DMS79 (cell line): ENCODE data around the gene PDGFA.

Experiments used
- DNase-seq: peaks from one replicate; lab custom pipeline; 2025; lab: John Stamatoyannopoulos, UW

Gene PDGFA

DNA sequence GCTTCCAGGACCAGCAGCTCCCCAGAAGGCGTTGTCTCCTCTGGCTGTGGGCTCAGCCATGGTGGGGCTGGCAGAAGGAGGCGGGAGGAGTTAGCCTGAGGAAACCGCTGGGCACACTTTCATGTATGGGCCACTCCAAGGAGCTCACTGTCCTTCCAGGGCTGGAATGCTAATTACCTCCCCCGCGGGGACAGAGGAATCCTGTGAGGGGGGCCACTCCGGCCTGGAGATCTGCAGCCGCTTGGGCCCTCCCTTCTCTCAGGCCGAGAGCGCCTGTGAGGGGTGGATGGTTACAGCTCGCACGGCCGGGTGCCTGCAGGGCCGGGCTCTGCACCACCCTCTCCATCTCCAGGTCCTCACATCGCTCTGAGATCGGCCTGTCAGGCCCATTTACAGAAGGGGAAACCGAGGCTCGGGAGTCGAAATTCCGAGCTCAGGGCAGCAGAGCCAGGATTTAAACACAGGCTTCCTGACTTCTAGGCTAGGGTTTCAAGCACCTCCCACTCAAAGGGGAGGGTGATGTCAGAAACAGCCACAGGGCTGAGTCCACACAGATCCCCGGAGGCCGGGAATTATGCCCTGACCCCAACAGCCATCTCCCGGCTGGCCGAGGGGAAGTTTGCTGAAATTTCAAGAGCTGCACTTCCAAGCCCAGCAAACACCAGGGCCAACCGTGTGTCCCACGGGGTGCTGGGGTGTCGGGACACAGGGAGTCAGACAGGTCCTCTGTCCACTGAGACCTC is 59.1 kb downstream of the PDGFA start:
- DNase-seq: no peak

GRCh38 chr7:459584-460373 is 59.9 kb downstream of the PDGFA start:
- no peak for DNase-seq

GRCh38 chr7:458511-459245 is 61.0 kb downstream of the PDGFA start:
- DNase-seq: no peak

- no peak for DNase-seq
Measured at GRCh38 chr7:457814-458510, 61.7 kb downstream of the PDGFA start.

GRCh38 chr7:455110-455928 is 64.3 kb downstream of the PDGFA start:
- peak; percentile 67 for DNase-seq

DNA sequence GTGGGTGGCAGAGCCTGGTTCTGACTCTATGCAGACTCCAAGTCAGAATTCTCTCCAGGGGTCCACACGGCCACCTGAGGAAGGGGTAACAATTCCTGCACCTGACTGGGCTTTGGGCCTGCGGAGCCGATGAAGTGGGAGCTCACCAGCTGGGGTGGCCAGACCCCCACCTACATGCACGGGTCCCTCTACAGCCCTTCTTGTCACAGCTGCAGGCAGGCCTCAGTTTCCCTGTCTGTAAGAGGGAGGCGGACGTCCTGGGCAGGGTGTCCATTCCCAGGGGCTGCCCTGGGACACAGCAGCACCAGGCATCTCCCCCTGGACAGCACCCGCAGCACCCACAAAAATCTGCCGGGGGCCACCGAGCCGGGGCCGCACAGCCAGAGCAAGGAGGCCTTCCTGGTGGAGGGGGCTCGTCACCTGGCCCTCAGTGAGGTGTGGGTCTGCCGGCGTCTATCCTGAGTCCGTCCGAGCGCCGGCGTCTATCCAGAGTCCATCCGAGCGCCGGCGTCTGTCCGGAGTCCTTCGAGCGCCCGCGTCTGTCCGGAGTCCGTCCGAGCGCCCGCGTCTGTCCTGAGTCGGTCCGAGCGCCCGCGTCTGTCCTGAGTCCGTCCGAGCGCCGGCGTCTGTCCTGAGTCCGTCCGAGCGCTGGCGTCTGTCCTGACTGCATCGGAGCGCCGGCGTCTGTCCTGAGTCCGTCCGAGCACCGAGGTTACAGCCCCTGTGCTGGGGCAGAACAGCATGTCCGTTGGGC is 65.1 kb downstream of the PDGFA start:
- no peak for DNase-seq

- no peak for DNase-seq
Measured at GRCh38 chr7:453597-454306, 65.9 kb downstream of the PDGFA start.

DNA sequence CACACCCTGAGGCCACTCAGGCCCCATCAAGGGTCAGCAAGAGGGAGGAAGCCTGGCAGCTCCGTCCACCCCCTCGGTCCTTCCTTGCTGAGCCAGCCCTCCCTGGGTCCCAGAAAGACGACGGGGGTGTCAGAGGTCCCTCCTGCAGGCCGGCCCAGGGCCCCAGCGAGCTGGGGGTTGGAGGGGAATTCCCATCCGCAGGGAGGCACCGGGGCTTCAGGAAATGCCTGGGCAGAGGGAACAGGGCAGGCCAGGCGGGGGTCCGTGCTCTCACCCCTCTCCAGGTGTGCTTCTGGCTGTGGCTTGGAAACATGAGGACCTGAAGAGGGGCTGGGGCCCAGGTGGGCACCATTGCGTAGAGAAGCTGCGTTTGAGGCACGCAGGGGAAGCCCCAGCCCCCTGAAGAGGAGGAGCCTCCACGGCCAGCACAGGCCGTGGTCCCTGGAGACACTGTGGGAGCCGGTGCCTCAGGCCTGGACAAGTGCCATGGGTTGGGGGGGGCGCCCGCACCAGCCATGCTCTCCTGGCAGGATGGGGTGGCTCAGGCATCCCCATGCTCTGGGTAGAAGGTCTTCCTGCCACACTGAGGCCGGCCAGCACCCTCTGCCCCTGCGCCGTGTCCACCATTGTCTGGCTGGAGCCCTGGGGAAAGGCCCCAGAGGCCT is 66.7 kb downstream of the PDGFA start:
- no peak for DNase-seq

DNA sequence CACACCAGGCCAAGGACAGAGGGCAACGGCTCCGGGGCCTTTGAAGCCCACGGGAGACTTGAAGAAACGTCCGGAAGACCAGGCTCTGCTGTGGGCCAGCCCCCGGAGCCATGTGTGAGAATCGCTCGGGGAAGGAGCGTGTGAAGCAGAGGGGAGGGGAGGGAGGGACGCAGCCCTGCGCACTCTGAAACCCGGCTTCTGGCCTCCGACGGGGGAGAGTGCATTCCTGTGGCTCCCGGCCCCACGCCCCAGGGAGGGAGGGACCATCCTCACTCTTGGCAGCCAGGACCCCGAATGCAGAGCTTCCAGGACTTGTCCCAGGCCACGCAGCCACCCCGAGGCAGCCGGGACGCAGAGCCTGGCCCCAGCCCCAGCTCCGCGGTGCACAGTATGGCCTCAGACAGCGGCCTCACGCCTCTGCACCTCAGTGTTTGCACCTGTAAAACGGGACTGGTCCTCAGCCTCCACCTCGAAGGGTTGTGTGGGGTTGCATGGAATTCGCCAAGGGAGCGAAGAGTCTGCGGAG is 67.4 kb downstream of the PDGFA start:
- DNase-seq: no peak

DNA sequence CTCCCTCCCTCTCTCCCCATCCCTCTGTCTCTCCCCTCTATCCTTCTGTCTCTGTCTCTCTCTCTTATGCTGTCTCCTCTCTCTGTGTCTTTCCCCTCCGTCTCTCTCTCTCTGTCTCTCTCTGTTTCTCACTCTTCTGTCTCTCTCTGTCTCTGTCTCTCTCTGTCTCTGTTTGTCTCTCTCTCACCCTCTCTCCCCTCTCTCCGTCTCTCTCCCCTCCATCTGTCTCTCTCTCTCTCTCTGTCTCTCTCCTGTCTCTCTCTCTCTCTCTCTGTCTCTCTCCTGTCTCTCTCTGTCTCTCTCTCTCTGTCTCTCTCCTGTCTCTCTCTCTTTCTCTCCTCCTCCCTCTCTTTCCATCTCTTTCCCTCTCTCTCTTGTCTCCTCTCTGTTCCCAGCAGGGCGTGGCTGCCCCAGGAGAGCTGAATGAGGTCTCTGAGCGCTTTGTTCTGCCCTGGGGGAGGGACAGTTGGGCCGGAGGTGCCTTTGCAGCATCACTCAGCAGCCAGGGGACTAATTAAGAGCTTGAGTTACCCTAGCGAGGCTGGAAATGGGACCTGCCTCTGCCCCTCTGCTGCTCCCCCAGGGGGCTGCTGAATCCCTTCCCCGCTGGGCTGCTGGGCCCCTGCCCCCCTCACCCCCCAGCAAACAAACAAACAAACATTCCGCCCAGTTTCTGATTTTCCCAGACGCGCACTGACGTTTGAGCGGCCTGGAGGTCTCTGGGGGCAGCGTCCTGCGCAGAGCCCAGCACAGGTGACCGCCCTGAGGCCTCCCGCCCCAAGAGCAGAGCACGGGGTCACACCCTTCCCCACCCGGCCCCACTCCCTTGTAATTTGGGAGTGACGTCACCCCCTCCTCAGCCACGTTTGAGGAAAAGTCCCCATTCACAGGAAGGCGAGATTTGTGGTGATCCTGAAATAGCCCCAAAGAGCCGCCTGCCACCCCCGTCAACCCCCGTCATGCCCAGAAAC is 68.1 kb downstream of the PDGFA start:
- DNase-seq: no peak

DNA sequence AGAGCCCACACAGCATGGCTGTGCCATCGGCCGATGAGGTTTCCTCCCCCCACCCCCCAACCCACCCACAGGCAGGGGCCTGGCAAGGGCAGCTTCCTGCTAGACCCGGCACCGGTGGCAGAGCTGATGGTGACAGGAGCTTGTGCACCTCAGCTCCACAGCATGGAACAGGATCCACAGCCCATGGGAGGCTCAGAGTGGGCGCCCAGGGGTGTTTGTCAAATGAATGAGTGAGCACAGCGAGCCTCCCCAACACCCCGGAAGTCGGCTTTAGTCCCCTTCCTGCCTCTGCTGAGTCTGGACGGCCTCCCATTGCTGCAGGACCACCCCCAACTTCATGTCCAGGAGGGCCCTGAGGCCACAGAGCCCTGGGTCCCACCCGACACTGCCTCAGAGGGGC is 68.9 kb downstream of the PDGFA start:
- DNase-seq: no peak

DNA sequence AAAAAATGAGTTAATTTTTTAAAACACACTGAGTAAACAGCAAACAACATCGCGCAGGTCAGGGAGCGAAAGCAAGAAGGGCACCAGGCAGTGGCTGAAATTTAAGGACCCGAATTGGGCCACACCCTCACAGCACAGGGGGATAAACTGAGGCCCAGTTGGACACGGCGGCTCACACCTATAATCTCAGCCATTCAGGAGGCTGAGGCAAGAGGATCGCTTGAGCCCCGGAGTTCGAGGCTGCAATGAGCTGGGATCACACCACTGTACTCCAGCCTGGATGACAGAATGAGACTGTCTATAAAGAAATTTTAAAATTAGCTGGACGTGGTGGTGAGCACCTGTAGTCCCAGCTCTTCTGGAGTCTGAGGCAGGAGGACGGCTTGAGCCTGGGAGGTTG is 69.6 kb downstream of the PDGFA start:
- no peak for DNase-seq

DNA sequence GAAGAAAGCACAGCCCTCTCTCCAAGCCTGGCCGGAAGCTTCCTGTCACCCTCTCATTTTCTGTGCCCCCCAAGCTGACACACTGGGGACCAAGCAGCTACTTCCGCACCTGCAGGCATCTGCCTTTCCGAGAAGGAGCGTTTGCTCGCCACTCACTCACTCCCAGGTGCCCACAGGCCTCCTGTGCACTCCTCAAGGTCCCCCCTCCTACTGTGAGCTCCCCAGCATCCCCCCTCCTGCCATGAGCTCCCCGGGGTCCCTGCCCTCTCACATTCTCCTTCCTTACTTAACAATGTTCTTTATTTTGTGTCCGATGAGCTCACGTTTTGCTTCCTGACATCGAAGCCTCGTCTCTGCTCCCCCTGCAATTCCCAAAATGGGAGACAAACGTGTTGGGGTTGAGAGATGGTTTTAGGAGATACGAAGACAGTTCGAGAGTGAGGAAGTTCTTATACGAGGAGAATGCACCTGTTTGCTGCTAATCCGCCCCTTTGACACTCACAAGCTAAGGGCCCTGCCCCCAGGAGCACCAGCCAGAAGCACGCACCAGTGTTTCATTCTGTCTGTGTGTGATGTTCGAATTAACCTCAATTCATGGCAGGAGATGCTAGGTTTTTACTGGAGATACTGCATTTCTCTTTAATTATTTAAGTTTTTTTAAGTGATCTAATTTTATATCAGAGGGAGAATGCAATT is 70.2 kb downstream of the PDGFA start:
- DNase-seq: no peak

DNA sequence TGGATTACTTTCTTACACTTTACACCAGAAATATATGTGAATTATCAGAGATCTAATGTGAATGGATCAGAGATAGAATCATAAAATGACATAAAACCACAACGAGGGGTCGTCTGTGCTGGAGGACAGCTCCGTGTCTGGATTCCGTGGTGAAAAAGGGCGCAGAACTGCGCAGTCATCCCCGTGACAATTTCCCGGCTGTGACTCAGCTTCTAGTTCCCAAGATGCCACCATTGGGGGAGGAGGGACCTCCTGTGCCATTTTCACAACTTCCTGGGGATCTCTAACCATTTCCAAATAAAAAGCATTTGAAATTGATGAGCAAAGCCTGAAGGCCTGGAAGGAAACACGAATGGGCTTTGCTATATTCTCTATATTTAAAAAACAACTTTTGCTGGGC is 72.1 kb downstream of the PDGFA start:
- no peak for DNase-seq
